C4-2B (cell line): ENCODE measurements around the gene TPCN2.
A peak's percentile ranks its signal among the peaks of the same experiment; 100 is the strongest.

Experiments
- H3K27ac ChIP-seq: fragments of 450-650 bp; 2 replicates; pipeline ENCODE4 v1.5.1; 2017
- CTCF ChIP-seq: fragments of 450-650 bp; conservative IDR thresholded peaks from 2 replicates; pipeline ENCODE4 v1.5.1; 2017; ENCODE audit warnings: mild to moderate bottlenecking
- ZFX ChIP-seq: fragments of 450-650 bp; IDR thresholded peaks from 2 replicates; pipeline ENCODE4 v1.6.1; 2017

The TPCN2 gene

GRCh38 chr11:69174841-69175240 lies 126.1 kb downstream of the TPCN2 start:
- no peak overlapping the region for H3K27ac ChIP-seq
- TF ChIP-seq CTCF (no peak), ZFX (no peak)

- H3K27ac ChIP-seq = peak overlapping the region; percentile 5; the same call in 1 of the 2 replicates
- TF ChIP-seq ZFX (no peak), CTCF (no peak)
These were observed 130.2 kb downstream of the TPCN2 start for GRCh38 chr11:69178819-69179482.

- TF ChIP-seq ZFX = no peak
- TF ChIP-seq CTCF = no peak
- H3K27ac ChIP-seq = no peak overlapping the region
These were observed 131.5 kb downstream of the TPCN2 start for GRCh38 chr11:69180226-69180625.

- H3K27ac ChIP-seq = no peak overlapping the region
- no peak for TF ChIP-seq ZFX
These were observed 132.0 kb downstream of the TPCN2 start for GRCh38 chr11:69180726-69181125.

GRCh38 chr11:69183613-69184012 lies 134.9 kb downstream of the TPCN2 start:
- no peak overlapping the region for H3K27ac ChIP-seq
- TF ChIP-seq ZFX (no peak), CTCF (no peak)
